Esophagus (tissue), 2 donors: Measurements from ENCODE around the gene TPRG1L. TPM values are rescaled to one million over a fixed set of nuclear protein-coding genes. Genes with fewer than 3 reads are reported as not detected.

Experiments
- H3K27ac ChIP-seq, 2 donors: one replicate each; pipeline ENCODE4 v1.5.1; 2013; ENCODE audit warnings: low read depth in 2 of 2, mild to moderate bottlenecking in 2 of 2, inconsistent platforms in 1 of 2, low read length in 1 of 2, moderate library complexity in 1 of 2
- H3K27me3 ChIP-seq, 2 donors: one replicate each; pipeline ENCODE4 v1.6.1; 2013; ENCODE audit warnings: low read length in 2 of 2, control low read depth in 1 of 2, mild to moderate bottlenecking in 1 of 2; ENCODE audit not compliant: insufficient read depth in 2 of 2, control insufficient read depth in 1 of 2
- H3K36me3 ChIP-seq, 2 donors: one replicate each; pipeline ENCODE4 v1.6.1; 2013; ENCODE audit warnings: low read length in 1 of 2; ENCODE audit not compliant: control insufficient read depth in 2 of 2, insufficient read depth in 2 of 2
- H3K4me1 ChIP-seq, 2 donors: one replicate each; pipeline ENCODE4 v1.6.1; 2013; ENCODE audit warnings: low read length in 1 of 2; ENCODE audit not compliant: control insufficient read depth in 2 of 2, insufficient read depth in 2 of 2
- H3K4me3 ChIP-seq, 2 donors: one replicate each; pipeline ENCODE4 v1.5.1; 2013; ENCODE audit warnings: low read length in 2 of 2, mild to moderate bottlenecking in 2 of 2, low read depth in 1 of 2, moderate library complexity in 1 of 2
- H3K9me3 ChIP-seq, 2 donors: one replicate each; pipeline ENCODE4 v1.6.1; 2013; ENCODE audit warnings: mild to moderate bottlenecking in 2 of 2, low read depth in 1 of 2, low read length in 1 of 2, moderate library complexity in 1 of 2; ENCODE audit not compliant: control insufficient read depth in 2 of 2, insufficient read depth in 1 of 2
- WGBS, 2 donors: extraction: QIAGEN DNeasy Blood & Tissue Kit; methylation state at CpG; one replicate each; pipeline ENCODE4 v1.1.7; 2013; 5-methylcytosine and 5-hydroxymethylcytosine counted together
- polyA plus RNA-seq, 2 donors: library from polyadenylated mRNA; stranded (reverse); fragments of 200-250 nt; gene quantifications; one replicate each; pipeline ENCODE4 v1.2.3, GENCODE V29; 2013
- donor health status: healthy with polysubstance abuse.
- donor health status: Bipolar disorder and iron deficiency.

Gene TPRG1L
- polyA plus RNA-seq, 2 donors: 20.1 to 32.8 TPM

- no peaks in the 10 kb centered on the region for H3K9me3 ChIP-seq
- H3K27ac ChIP-seq: no peak overlapping the region
- peaks cover 0 to 14% of the 10 kb centered on the region in 2 donors for H3K4me1 ChIP-seq
- peaks cover 5 to 9% of the 10 kb centered on the region in 2 donors for H3K36me3 ChIP-seq
- peak overlapping the region; percentile 91 to 100 for H3K4me3 ChIP-seq
- no peaks in the 10 kb centered on the region for H3K27me3 ChIP-seq
- WGBS, 2 donors: 29 to 34% methylated on average over 23 of the region's 23 CpGs
These were observed 1.2 kb upstream of the TPRG1L start for GRCh38 chr1:3623441-3624199.

- Histone ChIP-seq H3K4me1 (peaks cover 0 to 14% of the 10 kb centered on the region in 2 donors), H3K27ac (peak overlapping the region; percentile 76 to 86), H3K27me3 (no peaks in the 10 kb centered on the region), H3K4me3 (peak overlapping the region; percentile 73 to 91), H3K9me3 (no peaks in the 10 kb centered on the region), H3K36me3 (peaks cover 8 to 20% of the 10 kb centered on the region in 2 donors)
- 3 to 4% methylated on average over 44 to 71 of the region's 71 CpGs for WGBS, 2 donors
These were observed 514 bp downstream of the TPRG1L start for GRCh38 chr1:3625151-3625907.

GRCh38 chr1:3626025-3626424 lies 1.2 kb downstream of the TPRG1L start:
- no peaks in the 10 kb centered on the region for H3K9me3 ChIP-seq
- 82 to 83% methylated on average over 4 of the region's 4 CpGs for WGBS, 2 donors
- H3K36me3 ChIP-seq: peaks cover 8 to 21% of the 10 kb centered on the region in 2 donors
- no peaks in the 10 kb centered on the region for H3K27me3 ChIP-seq
- peak overlapping the region in 1 of 2 donors; percentile 91 for H3K4me3 ChIP-seq
- peak overlapping the region in 1 of 2 donors; percentile 86 for H3K27ac ChIP-seq
- H3K4me1 ChIP-seq: peaks cover 0 to 14% of the 10 kb centered on the region in 2 donors

DNA sequence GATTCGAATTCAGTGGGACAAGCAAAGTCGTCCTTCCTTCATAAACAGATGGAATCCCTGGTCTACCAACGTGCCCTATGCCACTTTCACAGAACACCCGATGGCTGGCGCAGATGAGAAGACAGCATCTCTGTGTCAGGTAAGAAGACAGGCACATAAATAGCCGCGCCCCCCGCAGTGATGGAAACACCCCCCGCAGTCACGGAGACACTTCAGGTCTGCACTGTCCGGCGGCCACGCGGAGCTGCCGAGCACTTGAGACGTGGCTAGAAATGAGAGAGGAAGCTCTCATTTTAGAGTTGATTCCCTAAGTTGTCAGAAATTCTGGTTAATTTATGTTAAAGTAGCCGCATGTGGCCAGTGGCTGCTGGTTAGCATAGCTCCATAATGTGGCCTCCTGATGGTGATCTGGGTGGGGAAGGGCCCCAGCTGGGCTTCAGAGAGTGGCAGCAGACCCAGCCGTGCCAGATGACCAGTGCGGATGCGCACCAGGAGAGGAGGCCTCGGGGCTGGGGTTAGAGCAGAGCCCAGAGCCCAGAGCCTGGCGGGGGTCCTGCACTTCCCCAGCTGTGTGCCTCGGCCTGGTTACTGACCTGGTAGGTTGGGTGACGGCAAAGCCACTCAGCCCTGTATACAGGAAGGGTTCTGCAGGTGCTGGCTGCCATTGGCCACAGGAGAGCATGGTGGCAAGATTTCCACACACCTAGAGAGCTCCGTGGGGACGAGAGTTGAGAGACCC lies 2.9 kb downstream of the TPRG1L start:
- Histone ChIP-seq H3K9me3 (no peaks in the 10 kb centered on the region), H3K27ac (no peak overlapping the region), H3K4me3 (no peak overlapping the region), H3K4me1 (peaks cover 0 to 21% of the 10 kb centered on the region in 2 donors), H3K27me3 (no peaks in the 10 kb centered on the region), H3K36me3 (peaks cover 8 to 27% of the 10 kb centered on the region in 2 donors)
- WGBS, 2 donors: 91 to 92% methylated on average over 26 of the region's 26 CpGs

- Histone ChIP-seq H3K9me3 (no peaks in the 10 kb centered on the region), H3K27ac (no peak overlapping the region), H3K4me1 (peaks cover 0 to 18% of the 10 kb centered on the region in 2 donors), H3K4me3 (no peak overlapping the region), H3K36me3 (peaks cover 12 to 32% of the 10 kb centered on the region in 2 donors), H3K27me3 (no peaks in the 10 kb centered on the region)
- WGBS, 2 donors: 87% methylated on average over 10 of the region's 10 CpGs
These were observed 3.6 kb downstream of the TPRG1L start for GRCh38 chr1:3628445-3628844.

- H3K4me3 ChIP-seq: no peak overlapping the region
- no peaks in the 10 kb centered on the region for H3K9me3 ChIP-seq
- peaks cover 0 to 11% of the 10 kb centered on the region in 2 donors for H3K4me1 ChIP-seq
- 90 to 92% methylated on average over 16 of the region's 16 CpGs for WGBS, 2 donors
- no peaks in the 10 kb centered on the region for H3K27me3 ChIP-seq
- no peak overlapping the region for H3K27ac ChIP-seq
- peaks cover 12 to 42% of the 10 kb centered on the region in 2 donors for H3K36me3 ChIP-seq
These were observed 4.8 kb downstream of the TPRG1L start for GRCh38 chr1:3629561-3630160.

DNA sequence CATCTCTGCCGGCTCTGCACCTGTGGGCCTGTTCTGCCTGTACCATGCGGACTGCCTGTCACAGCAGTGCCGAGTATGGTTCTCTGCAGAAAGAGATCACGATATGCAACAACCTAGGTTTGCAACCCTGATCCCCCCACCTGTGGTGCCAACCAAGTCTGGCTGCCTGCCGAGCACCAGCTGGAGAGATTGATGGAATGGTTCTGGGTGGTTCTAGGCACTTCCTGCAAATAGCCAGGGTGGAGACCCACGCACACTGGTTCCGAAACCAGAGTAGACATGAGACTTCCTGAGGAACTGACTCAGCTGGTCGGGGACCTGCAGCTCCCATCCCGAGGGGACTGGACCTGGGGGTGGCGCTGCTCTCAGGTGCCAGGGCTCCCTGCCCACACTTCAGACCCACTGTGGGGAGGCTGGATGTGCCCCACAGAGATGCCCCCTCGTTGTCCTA lies 5.4 kb downstream of the TPRG1L start:
- Histone ChIP-seq H3K4me3 (no peak overlapping the region), H3K9me3 (no peaks in the 10 kb centered on the region), H3K4me1 (peaks cover 0 to 11% of the 10 kb centered on the region in 2 donors), H3K27ac (no peak overlapping the region), H3K27me3 (no peaks in the 10 kb centered on the region), H3K36me3 (peaks cover 12 to 47% of the 10 kb centered on the region in 2 donors)
- WGBS, 2 donors: 69 to 80% methylated on average over 11 of the region's 11 CpGs

- whole genome bisulfite sequencing, 2 donors: 81 to 90% methylated on average over 9 of the region's 9 CpGs
- no peak overlapping the region for H3K27ac ChIP-seq
- no peak overlapping the region for H3K4me3 ChIP-seq
- peaks cover 0 to 7% of the 10 kb centered on the region in 2 donors for H3K4me1 ChIP-seq
- H3K27me3 ChIP-seq: no peaks in the 10 kb centered on the region
- H3K36me3 ChIP-seq: peaks cover 12 to 51% of the 10 kb centered on the region in 2 donors
- H3K9me3 ChIP-seq: no peaks in the 10 kb centered on the region
These were observed 6.1 kb downstream of the TPRG1L start for GRCh38 chr1:3630914-3631313.
